Omental fat pad (tissue), 4 donors: Measurements from ENCODE around the gene OVOL1. TPM values are rescaled to one million over a fixed set of nuclear protein-coding genes. Genes with fewer than 3 reads are reported as not detected.
"Not testable (repeated sequence)": the region's sequence is repeated elsewhere in the genome, so short reads cannot be mapped to it uniquely, and the experiment has no call there.

Experiments
- ATAC-seq: fragments of 150-250 bp; one replicate; pipeline ENCODE4 v1.9.1; 2016; ENCODE audit warnings: mild to moderate bottlenecking, moderate library complexity; ENCODE audit not compliant: low FRiP score
- DNase-seq: peaks from one replicate; pipeline ENCODE4 v3.0.0-alpha.2; 2019; ENCODE audit warnings: low spot score
- CTCF ChIP-seq, 3 donors: fragments of 450-650 bp; IDR thresholded peaks; one replicate each; pipeline ENCODE4 v1.5.1; 2016 to 2017; ENCODE audit warnings: antibody characterized with exemption in 3 of 3, mild to moderate bottlenecking in 3 of 3, moderate library complexity in 2 of 3
- total RNA-seq, 4 donors: library from RNA; depleted of rRNA; stranded (reverse); fragments of >200 nt; gene quantifications; one replicate each; pipeline ENCODE4 v1.1.0, GENCODE V29; 2016

The OVOL1 gene
- total RNA-seq, 4 donors from 2014 or later = not detected

GRCh38 chr11:65745049-65745448 is 41.8 kb upstream of the OVOL1 start:
- no peak for TF ChIP-seq CTCF (IDR thresholded peaks at IDR 0.05)
- DNase-seq = no peak
- ATAC-seq = no peak

GRCh38 chr11:65762169-65762568 is 24.7 kb upstream of the OVOL1 start:
- DNase-seq, ATAC-seq: not testable (repeated sequence)

- not testable (repeated sequence) for DNase-seq, ATAC-seq
These were observed 24.0 kb upstream of the OVOL1 start for GRCh38 chr11:65762816-65763215.

- ATAC-seq = no peak
- TF ChIP-seq CTCF (IDR thresholded peaks at IDR 0.05) = no peak
- no peak for DNase-seq
These were observed 22.4 kb upstream of the OVOL1 start for GRCh38 chr11:65764434-65764833.

GRCh38 chr11:65766535-65766934 is 20.3 kb upstream of the OVOL1 start:
- no peak for TF ChIP-seq CTCF (IDR thresholded peaks at IDR 0.05)
- DNase-seq = no peak

GRCh38 chr11:65767406-65767805 is 19.5 kb upstream of the OVOL1 start:
- TF ChIP-seq CTCF (IDR thresholded peaks at IDR 0.05) = no peak
- DNase-seq (no peak), ATAC-seq (no peak)

More at GRCh38 chr11:65766535-65766934, 20.3 kb upstream of the OVOL1 start:
- no peak for ATAC-seq

- not testable (repeated sequence) for DNase-seq, ATAC-seq
These were observed 19.1 kb upstream of the OVOL1 start for GRCh38 chr11:65767806-65768205.

GRCh38 chr11:65770951-65771567 is 15.8 kb upstream of the OVOL1 start:
- no peak for TF ChIP-seq CTCF (IDR thresholded peaks at IDR 0.05)
- ATAC-seq (no peak), DNase-seq (no peak)

GRCh38 chr11:65771589-65772112 is 15.2 kb upstream of the OVOL1 start:
- DNase-seq = no peak
- ATAC-seq = no peak
- no peak for TF ChIP-seq CTCF (IDR thresholded peaks at IDR 0.05)
